ENCODE measurements around the gene AGRP.

AGRP gene

GRCh38 chr16:67463059-67463458 is 20.3 kb downstream of the AGRP start:
- no peak for FAIRE-seq

- FAIRE-seq = no peak
Measured at GRCh38 chr16:67462279-67462655, 21.1 kb downstream of the AGRP start.

GRCh38 chr16:67461600-67462278 is 21.6 kb downstream of the AGRP start:
- no peak for FAIRE-seq

GRCh38 chr16:67460961-67461360 is 22.4 kb downstream of the AGRP start:
- no peak for FAIRE-seq

- FAIRE-seq = no peak
Measured at GRCh38 chr16:67460168-67460567, 23.2 kb downstream of the AGRP start.

- no peak for FAIRE-seq
Measured at GRCh38 chr16:67459861-67460150, 23.5 kb downstream of the AGRP start.

GRCh38 chr16:67459066-67459860 is 24.1 kb downstream of the AGRP start:
- no peak for FAIRE-seq

GRCh38 chr16:67458121-67458641 is 25.2 kb downstream of the AGRP start:
- FAIRE-seq = no peak

- no peak for FAIRE-seq
Measured at GRCh38 chr16:67457611-67458010, 25.7 kb downstream of the AGRP start.

GRCh38 chr16:67456391-67457081 is 26.8 kb downstream of the AGRP start:
- no peak for FAIRE-seq

- no peak for FAIRE-seq
Measured at GRCh38 chr16:67454852-67455251, 28.5 kb downstream of the AGRP start.

GRCh38 chr16:67454104-67454503 is 29.2 kb downstream of the AGRP start:
- no peak for FAIRE-seq

GRCh38 chr16:67451704-67452435 is 31.5 kb downstream of the AGRP start:
- no peak for FAIRE-seq

- FAIRE-seq = no peak
Measured at GRCh38 chr16:67451061-67451703, 32.2 kb downstream of the AGRP start.

- no peak for FAIRE-seq
Measured at GRCh38 chr16:67449739-67450138, 33.6 kb downstream of the AGRP start.

GRCh38 chr16:67449336-67449735 is 34.0 kb downstream of the AGRP start:
- no peak for FAIRE-seq

GRCh38 chr16:67448580-67448979 is 34.8 kb downstream of the AGRP start:
- no peak for FAIRE-seq

GRCh38 chr16:67447508-67448076 is 35.8 kb downstream of the AGRP start:
- FAIRE-seq = no peak

GRCh38 chr16:67446968-67447507 is 36.3 kb downstream of the AGRP start:
- FAIRE-seq = no peak

- FAIRE-seq = no peak
Measured at GRCh38 chr16:67445913-67446907, 37.1 kb downstream of the AGRP start.

- FAIRE-seq = no peak
Measured at GRCh38 chr16:67445441-67445912, 37.9 kb downstream of the AGRP start.
